ENCODE measurements around the gene NCKAP5.

DNA sequence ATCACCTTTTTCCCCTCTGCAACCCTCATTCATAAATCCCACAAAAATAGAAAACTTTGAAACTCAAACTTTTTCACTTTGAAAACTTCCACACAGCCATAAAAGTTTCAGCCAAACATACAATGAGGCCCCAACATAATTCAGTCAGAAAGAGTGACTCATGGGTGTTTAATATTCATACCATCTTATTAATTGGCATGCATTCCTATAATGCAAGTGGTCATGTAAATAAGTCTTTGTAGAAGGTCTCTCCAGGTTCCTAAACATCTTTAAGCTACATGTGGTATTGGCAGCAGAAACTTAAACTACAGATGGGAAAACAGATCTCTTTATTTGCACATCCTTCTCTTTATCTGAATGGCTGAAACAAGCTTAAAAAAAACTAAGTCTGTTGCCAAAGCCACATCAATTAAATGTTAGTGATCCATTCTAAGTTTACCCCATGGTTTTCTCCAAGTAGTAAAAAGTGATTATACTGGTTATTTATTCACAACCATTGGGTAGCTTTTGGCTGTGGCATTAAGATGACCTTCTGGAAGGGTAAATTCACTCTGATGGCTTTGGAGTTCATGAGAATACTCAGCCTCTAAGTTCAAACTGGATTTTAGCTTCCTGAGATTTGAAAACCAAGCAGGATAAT, 828.1 kb downstream of the NCKAP5 start:
- TF ChIP-seq, protein P1, sequence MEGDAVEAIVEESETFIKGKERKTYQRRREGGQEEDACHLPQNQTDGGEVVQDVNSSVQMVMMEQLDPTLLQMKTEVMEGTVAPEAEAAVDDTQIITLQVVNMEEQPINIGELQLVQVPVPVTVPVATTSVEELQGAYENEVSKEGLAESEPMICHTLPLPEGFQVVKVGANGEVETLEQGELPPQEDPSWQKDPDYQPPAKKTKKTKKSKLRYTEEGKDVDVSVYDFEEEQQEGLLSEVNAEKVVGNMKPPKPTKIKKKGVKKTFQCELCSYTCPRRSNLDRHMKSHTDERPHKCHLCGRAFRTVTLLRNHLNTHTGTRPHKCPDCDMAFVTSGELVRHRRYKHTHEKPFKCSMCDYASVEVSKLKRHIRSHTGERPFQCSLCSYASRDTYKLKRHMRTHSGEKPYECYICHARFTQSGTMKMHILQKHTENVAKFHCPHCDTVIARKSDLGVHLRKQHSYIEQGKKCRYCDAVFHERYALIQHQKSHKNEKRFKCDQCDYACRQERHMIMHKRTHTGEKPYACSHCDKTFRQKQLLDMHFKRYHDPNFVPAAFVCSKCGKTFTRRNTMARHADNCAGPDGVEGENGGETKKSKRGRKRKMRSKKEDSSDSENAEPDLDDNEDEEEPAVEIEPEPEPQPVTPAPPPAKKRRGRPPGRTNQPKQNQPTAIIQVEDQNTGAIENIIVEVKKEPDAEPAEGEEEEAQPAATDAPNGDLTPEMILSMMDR (conservative IDR thresholded peaks at IDR 0.05; ENCODE audit: low read depth, low read length): no peak
- no peak for TF ChIP-seq EZH2 (IDR thresholded peaks at IDR 0.05; ENCODE audit: low read length, unreplicated experiment)

Data from PC-3 (cell line).